ENCODE results near the gene FOSB.

The FOSB gene

DNA sequence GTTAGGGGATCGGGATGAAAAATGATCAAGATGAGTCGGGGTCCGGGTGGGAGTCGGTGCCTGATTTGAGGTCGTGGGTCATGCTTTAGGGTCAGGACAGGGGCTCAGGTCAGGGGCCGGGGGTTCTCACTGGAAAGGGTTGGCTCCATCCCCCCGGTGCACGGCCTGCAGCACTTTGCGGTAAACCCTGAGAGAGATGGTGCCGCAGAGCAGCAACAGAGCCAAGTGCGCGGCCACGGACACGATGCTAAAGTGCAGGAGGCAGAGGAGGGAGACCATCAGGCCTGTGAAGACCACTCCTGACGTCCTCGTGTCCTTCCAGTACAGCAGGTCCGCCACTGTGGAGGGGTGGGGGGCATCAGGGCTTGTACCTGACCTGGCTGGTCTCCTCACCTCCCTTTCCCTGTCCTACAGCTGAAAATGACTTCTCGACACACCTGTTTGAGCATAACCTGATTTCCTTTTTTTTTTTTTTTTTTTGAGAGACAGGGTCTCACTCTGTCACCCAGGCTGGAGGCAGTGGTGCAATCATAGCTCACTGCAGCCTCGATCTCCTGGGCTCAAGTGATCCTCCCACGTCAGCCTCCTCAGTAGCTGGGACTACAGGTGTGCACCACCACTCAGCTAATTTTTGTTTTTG is 21.5 kb downstream of the FOSB start:
- no peaks in the 10 kb centered on the region for H3K79me1 ChIP-seq (replicated peaks; ENCODE audit: low read length, poor library complexity, severe bottlenecking)
- H3K36me3 ChIP-seq (ENCODE audit: control insufficient read depth in 1 of 2, insufficient read depth in 2 of 2, low read depth in 1 of 2, low read length in 2 of 2), result peaks cover 0 to 15% of the 10 kb centered on the region in 2 experiments
- no peak overlapping the region for H3K23ac ChIP-seq (ENCODE audit: low read length in 2 of 2)
- H4K91ac ChIP-seq (ENCODE audit: low read length), result no peak overlapping the region
- H3K9me3 ChIP-seq (ENCODE audit: control insufficient read depth, low read length), result no peaks in the 10 kb centered on the region
- H2AK5ac ChIP-seq (ENCODE audit: low read length, severe bottlenecking), result no peak overlapping the region
- H3K9ac ChIP-seq (ENCODE audit: low read length), result no peak overlapping the region
- no peak overlapping the region for H2BK15ac ChIP-seq (ENCODE audit: low read depth, poor library complexity, severe bottlenecking)
- H3K4me2 ChIP-seq (ENCODE audit: low read length, poor library complexity, severe bottlenecking), result no peak overlapping the region
- H3K27me3 ChIP-seq (ENCODE audit: control insufficient read depth in 1 of 2, insufficient read depth in 1 of 2, low read length in 2 of 2), result no peaks in the 10 kb centered on the region
- no peak overlapping the region for H2BK120ac ChIP-seq (ENCODE audit: low read depth, low read length)
- H4K8ac ChIP-seq (ENCODE audit: low read length), result no peak overlapping the region
- 94% methylated on average over 20 of the region's 20 CpGs for WGBS
- no peak overlapping the region for H3K14ac ChIP-seq (ENCODE audit: low read length in 2 of 2)
- H3K27ac ChIP-seq (ENCODE audit: low read length, poor library complexity, severe bottlenecking), result no peak overlapping the region
- no peak for DNase-seq
- H3K4ac ChIP-seq (ENCODE audit: low read depth in 1 of 2, low read length in 2 of 2), result no peak overlapping the region
- H3K4me3 ChIP-seq (ENCODE audit: insufficient read depth in 1 of 2, low read depth in 1 of 2, low read length in 2 of 2), result no peak overlapping the region
- no peak overlapping the region for H2BK5ac ChIP-seq (ENCODE audit: low read depth, low read length, poor library complexity, severe bottlenecking)
- H3K4me1 ChIP-seq (ENCODE audit: control insufficient read depth, insufficient read depth, low read depth, low read length), result peaks cover 10% of the 10 kb centered on the region
- no peak overlapping the region for H3K18ac ChIP-seq (ENCODE audit: low read depth in 1 of 2, low read length in 2 of 2)
- H2BK12ac ChIP-seq (ENCODE audit: low read length in 2 of 2), result no peak overlapping the region
- no peak overlapping the region for H2AFZ ChIP-seq (ENCODE audit: low read depth, low read length)

DNA sequence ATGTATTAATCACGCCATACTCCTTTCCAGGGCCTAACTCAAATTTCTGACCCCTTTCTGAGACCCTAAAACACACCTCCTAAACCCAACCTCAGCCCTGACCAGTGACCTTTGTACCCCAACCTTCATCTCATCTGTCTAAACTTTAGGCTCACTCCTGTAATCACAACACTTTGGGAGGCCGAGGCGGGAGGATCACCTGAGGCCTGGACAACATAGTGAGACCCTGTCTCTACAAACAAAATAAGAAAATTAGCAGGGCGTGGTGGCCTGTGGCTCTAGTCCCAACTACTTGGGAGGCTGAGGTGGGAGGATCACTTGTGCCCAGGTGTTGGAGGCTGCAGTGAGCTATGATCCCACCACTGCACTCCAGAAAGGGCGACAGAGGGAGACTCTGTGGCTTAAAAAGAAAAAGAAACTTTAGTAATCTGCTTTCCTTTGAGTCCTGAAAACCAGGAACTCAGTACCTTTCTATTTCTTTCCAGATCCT is 24.4 kb downstream of the FOSB start:
- Histone ChIP-seq H3K14ac (ENCODE audit: low read length in 2 of 2) (no peak overlapping the region), H2BK5ac (ENCODE audit: low read depth, low read length, poor library complexity, severe bottlenecking) (no peak overlapping the region), H3K4me2 (ENCODE audit: low read length, poor library complexity, severe bottlenecking) (peak overlapping the region; percentile 96), H3K27ac (ENCODE audit: low read length, poor library complexity, severe bottlenecking) (no peak overlapping the region), H2AK5ac (ENCODE audit: low read length, severe bottlenecking) (no peak overlapping the region), H2BK120ac (ENCODE audit: low read depth, low read length) (no peak overlapping the region), H3K4me3 (ENCODE audit: insufficient read depth in 1 of 2, low read depth in 1 of 2, low read length in 2 of 2) (peak overlapping the region in 1 of 2 experiments; percentile 94), H3K9ac (ENCODE audit: low read length) (peak overlapping the region; percentile 84), H3K36me3 (ENCODE audit: control insufficient read depth in 1 of 2, insufficient read depth in 2 of 2, low read depth in 1 of 2, low read length in 2 of 2) (peaks cover 0 to 19% of the 10 kb centered on the region in 2 experiments), H3K4ac (ENCODE audit: low read depth in 1 of 2, low read length in 2 of 2) (no peak overlapping the region), H2AFZ (ENCODE audit: low read depth, low read length) (no peak overlapping the region), H3K9me3 (ENCODE audit: control insufficient read depth, low read length) (no peaks in the 10 kb centered on the region), H3K4me1 (ENCODE audit: control insufficient read depth, insufficient read depth, low read depth, low read length) (peaks cover 17% of the 10 kb centered on the region), H3K18ac (ENCODE audit: low read depth in 1 of 2, low read length in 2 of 2) (no peak overlapping the region), H2BK12ac (ENCODE audit: low read length in 2 of 2) (peak overlapping the region in 1 of 2 experiments; percentile 47), H3K27me3 (ENCODE audit: control insufficient read depth in 1 of 2, insufficient read depth in 1 of 2, low read length in 2 of 2) (peaks cover 8 to 9% of the 10 kb centered on the region in 2 experiments), H4K8ac (ENCODE audit: low read length) (no peak overlapping the region), H2BK15ac (ENCODE audit: low read depth, poor library complexity, severe bottlenecking) (no peak overlapping the region), H4K91ac (ENCODE audit: low read length) (no peak overlapping the region), H3K79me1 (replicated peaks; ENCODE audit: low read length, poor library complexity, severe bottlenecking) (no peaks in the 10 kb centered on the region), H3K23ac (ENCODE audit: low read length in 2 of 2) (no peak overlapping the region)
- no peak for DNase-seq
- 98% methylated on average over 5 of the region's 5 CpGs for WGBS

DNA sequence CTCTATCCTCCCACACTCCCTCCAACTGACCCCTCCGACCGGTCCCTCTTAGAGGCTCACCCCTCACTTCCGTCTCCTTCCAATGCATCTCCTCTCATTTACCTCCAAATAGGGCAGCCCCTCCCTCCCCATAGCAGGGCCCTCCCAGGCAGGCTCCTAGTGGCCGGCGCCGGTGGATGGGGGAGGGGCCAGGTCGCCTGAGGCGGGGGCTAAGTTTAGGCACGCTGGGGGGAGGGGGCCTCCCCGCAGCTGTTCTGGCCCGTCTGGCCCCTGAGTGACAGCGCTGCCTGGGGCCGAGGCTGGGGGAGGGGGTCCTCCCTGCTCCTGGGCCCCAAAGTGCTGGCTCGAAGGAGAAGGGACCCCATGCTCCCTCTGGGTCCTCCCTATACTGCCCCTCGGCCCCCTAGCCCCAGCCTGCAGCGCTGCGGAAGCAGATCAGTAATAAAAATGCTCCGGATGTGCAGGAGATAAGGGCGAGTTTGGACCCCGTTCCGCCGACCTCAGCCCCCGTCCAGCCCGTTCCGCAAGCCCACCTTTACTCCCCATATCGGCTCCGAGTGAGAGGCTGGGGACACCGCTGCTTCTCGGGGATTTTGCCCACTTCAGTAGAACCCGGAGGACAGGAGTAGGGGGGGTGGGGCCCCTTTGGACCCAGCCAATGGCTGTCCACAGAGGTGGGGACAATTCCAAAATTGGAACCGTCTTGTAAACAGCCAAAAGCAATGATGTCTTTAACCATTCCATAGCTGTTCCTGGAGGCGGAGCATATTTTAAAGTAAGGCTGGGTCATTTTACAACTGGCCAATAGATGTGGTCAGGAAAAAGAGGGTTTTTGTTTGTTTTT is 25.1 kb downstream of the FOSB start:
- Histone ChIP-seq H3K9ac (ENCODE audit: low read length) (peak overlapping the region; percentile 84), H2BK12ac (ENCODE audit: low read length in 2 of 2) (peak overlapping the region; percentile 1 to 73), H4K91ac (ENCODE audit: low read length) (peak overlapping the region; percentile 79), H3K9me3 (ENCODE audit: control insufficient read depth, low read length) (no peaks in the 10 kb centered on the region), H3K36me3 (ENCODE audit: control insufficient read depth in 1 of 2, insufficient read depth in 2 of 2, low read depth in 1 of 2, low read length in 2 of 2) (peaks cover 0 to 19% of the 10 kb centered on the region in 2 experiments), H2BK15ac (ENCODE audit: low read depth, poor library complexity, severe bottlenecking) (no peak overlapping the region), H3K4me2 (ENCODE audit: low read length, poor library complexity, severe bottlenecking) (peak overlapping the region; percentile 96), H3K27ac (ENCODE audit: low read length, poor library complexity, severe bottlenecking) (peak overlapping the region; percentile 60), H3K4ac (ENCODE audit: low read depth in 1 of 2, low read length in 2 of 2) (peak overlapping the region; percentile 13 to 24), H3K23ac (ENCODE audit: low read length in 2 of 2) (peak overlapping the region in 1 of 2 experiments; percentile 32), H3K4me3 (ENCODE audit: insufficient read depth in 1 of 2, low read depth in 1 of 2, low read length in 2 of 2) (peak overlapping the region; percentile 66 to 94), H3K14ac (ENCODE audit: low read length in 2 of 2) (no peak overlapping the region), H2AK5ac (ENCODE audit: low read length, severe bottlenecking) (no peak overlapping the region), H2BK120ac (ENCODE audit: low read depth, low read length) (no peak overlapping the region), H3K18ac (ENCODE audit: low read depth in 1 of 2, low read length in 2 of 2) (peak overlapping the region; percentile 74 to 91), H3K4me1 (ENCODE audit: control insufficient read depth, insufficient read depth, low read depth, low read length) (peaks cover 20% of the 10 kb centered on the region), H2AFZ (ENCODE audit: low read depth, low read length) (peak overlapping the region; percentile 8), H3K27me3 (ENCODE audit: control insufficient read depth in 1 of 2, insufficient read depth in 1 of 2, low read length in 2 of 2) (peaks cover 14% of the 10 kb centered on the region in 2 experiments), H2BK5ac (ENCODE audit: low read depth, low read length, poor library complexity, severe bottlenecking) (peak overlapping the region; percentile 25), H4K8ac (ENCODE audit: low read length) (peak overlapping the region; percentile 45), H3K79me1 (replicated peaks; ENCODE audit: low read length, poor library complexity, severe bottlenecking) (no peaks in the 10 kb centered on the region)
- 4% methylated on average over 27 of the region's 32 CpGs for WGBS
- DNase-seq, result peak; percentile 90

Data from mesenchymal stem cell (in vitro differentiated cells and primary cell).